Testis (tissue), 3 donors: ENCODE data around the gene GRM7. TPM values are rescaled to one million over a fixed set of nuclear protein-coding genes. Genes with fewer than 3 reads are reported as not detected.

Experiments used
- DNase-seq: peaks from one replicate; pipeline ENCODE4 v3.0.0-alpha.2; 2019
- H3K27ac ChIP-seq, 2 donors: fragments of 200-600 bp; sonication (generic); one replicate each; pipeline ENCODE4 v1.5.1; 2019
- H3K27me3 ChIP-seq: fragments of 200-600 bp; sonication (generic); one replicate; pipeline ENCODE4 v1.5.1; 2019
- H3K36me3 ChIP-seq: fragments of 200-600 bp; sonication (generic); one replicate; pipeline ENCODE4 v1.5.1; 2017; ENCODE audit warnings: low read depth; ENCODE audit errors: missing control alignments
- H3K4me1 ChIP-seq: fragments of 200-600 bp; sonication (generic); one replicate; pipeline ENCODE4 v1.5.1; 2019
- H3K4me3 ChIP-seq, 2 donors: fragments of 200-600 bp; sonication (generic); one replicate each; pipeline ENCODE4 v1.5.1; 2017 to 2019
- H3K9me3 ChIP-seq: fragments of 200-600 bp; sonication (generic); one replicate; pipeline ENCODE4 v1.5.1; 2017
- POLR2A ChIP-seq: fragments of 450-650 bp; IDR thresholded peaks from one replicate; pipeline ENCODE4 v1.6.1; 2017; ENCODE audit warnings: antibody characterized with exemption, mild to moderate bottlenecking, moderate library complexity
- WGBS, 2 donors: methylation state at CpG; one replicate each; pipeline ENCODE4 v1.1.5; 2018; 5-methylcytosine and 5-hydroxymethylcytosine counted together
- intact Hi-C: fragments of 100-400 bp; cut with DNase I; formaldehyde crosslinking; loops from one replicate; pipeline ENCODE4 v1.15.1; 2023; ENCODE audit warnings: low total_unique reads
- polyA plus RNA-seq: library from polyadenylated mRNA; stranded (reverse); fragments of 350-450 nt; fragmentation: Illumina TruSeq; extraction: RNeasy Lipid Tissue Mini Kit (QIAGEN cat#74804); gene quantifications from one replicate; pipeline ENCODE4 v1.2.3, GENCODE V29; 2014; ENCODE audit warnings: low read depth, low replicate concordance; ENCODE audit not compliant: insufficient read depth
- total RNA-seq, 2 donors: library from RNA; depleted of rRNA; stranded (reverse); fragments of >200 nt; gene quantifications; one replicate each; pipeline ENCODE4 v1.2.3, GENCODE V29; 2016
- TF ChIP-seq, protein P1 (sequence below), 3 experiments: fragments of 450-650 bp in 2 of 3; fragments of 200-600 bp in 1 of 3; sonication (generic) in 1 of 3; IDR thresholded peaks; one replicate each; pipeline ENCODE4 v1.5.1; 2016 to 2019; ENCODE audit warnings: antibody characterized with exemption in 3 of 3, mild to moderate bottlenecking in 2 of 3, moderate library complexity in 1 of 3

Gene GRM7
- total and polyA plus RNA-seq, 3 donors from 2014 or later = 2.0 to 3.2 (median 2.7) TPM

DNA sequence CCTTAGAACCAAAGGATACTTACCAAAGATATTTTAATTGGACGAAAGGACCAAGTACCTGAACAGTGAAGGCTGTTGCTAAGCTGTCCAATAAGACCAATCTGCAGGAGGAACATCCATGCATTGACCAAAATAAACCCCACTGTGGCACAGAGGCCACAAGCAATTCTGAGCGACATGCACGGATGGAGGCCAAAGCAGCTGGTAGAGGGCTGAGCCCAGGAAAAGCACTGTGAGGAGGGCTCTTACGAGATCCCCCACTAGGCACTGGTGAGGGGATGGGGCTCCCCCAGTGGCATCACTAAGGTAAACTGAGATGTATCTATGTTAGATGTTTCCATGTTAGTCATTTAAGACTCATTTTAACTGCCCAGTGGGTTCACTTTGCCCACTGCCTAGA is 920.5 kb downstream of the GRM7 start:
- WGBS, 2 donors = 70 to 94% methylated on average over 4 of the region's 4 CpGs
- no peak overlapping the region for H3K27ac ChIP-seq
- no peaks in the 10 kb centered on the region for H3K9me3 ChIP-seq
- no peaks in the 10 kb centered on the region for H3K27me3 ChIP-seq
- no peaks in the 10 kb centered on the region for H3K36me3 ChIP-seq
- intact Hi-C loops = no loop called here
- H3K4me1 ChIP-seq = no peaks in the 10 kb centered on the region
- no peak for DNase-seq
- no peak overlapping the region for H3K4me3 ChIP-seq
- TF ChIP-seq, protein P1, sequence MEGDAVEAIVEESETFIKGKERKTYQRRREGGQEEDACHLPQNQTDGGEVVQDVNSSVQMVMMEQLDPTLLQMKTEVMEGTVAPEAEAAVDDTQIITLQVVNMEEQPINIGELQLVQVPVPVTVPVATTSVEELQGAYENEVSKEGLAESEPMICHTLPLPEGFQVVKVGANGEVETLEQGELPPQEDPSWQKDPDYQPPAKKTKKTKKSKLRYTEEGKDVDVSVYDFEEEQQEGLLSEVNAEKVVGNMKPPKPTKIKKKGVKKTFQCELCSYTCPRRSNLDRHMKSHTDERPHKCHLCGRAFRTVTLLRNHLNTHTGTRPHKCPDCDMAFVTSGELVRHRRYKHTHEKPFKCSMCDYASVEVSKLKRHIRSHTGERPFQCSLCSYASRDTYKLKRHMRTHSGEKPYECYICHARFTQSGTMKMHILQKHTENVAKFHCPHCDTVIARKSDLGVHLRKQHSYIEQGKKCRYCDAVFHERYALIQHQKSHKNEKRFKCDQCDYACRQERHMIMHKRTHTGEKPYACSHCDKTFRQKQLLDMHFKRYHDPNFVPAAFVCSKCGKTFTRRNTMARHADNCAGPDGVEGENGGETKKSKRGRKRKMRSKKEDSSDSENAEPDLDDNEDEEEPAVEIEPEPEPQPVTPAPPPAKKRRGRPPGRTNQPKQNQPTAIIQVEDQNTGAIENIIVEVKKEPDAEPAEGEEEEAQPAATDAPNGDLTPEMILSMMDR (IDR thresholded peaks at IDR 0.05) = no peak
- no peak for TF ChIP-seq POLR2A

DNA sequence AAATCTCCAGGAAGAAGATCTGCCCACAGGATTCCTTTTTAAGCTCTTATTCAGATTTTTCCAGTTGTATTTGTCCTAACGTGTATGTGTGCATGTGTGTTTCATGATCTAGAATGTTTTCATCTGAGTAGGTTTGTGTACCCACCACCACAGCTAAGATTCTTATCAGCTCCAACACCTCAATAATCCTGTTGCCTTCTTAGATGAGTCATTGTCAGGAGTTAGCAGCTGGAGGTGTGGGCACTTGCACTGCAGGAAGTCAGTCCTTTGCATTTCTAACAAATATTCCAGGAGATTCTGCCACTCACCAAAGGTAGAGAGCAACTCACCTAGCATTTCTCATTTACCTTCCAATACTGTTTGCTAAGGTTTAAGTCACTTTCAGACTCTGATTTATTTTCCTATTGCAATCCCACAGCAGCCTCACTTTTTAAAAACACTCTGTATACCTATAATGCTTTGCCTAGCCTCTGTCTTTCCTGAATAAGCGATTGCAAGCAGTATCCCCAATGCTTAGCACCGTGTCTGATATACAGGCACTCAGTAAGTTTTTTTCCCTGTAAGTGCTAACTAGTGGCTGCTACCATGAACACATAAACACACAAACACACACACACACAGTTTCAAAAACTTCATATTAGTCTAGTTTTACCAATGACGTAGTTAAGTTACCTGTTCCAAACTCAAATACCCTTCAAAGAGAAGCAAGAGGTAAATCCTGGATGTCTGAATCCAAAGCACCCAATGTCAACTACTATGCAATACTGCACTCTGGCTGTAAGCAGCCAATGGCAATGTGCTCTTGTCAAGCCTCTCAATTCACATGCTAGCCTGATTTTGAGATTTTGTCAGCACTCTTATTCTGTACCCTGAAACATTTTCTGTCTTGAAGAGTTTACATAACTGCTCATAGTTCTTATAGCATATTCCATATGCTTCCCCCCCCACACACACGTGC is 927.2 kb downstream of the GRM7 start:
- no peak for DNase-seq
- 65 to 72% methylated on average over 5 of the region's 5 CpGs for WGBS, 2 donors
- no peaks in the 10 kb centered on the region for H3K4me1 ChIP-seq
- no peaks in the 10 kb centered on the region for H3K36me3 ChIP-seq
- H3K4me3 ChIP-seq = no peak overlapping the region
- no peak overlapping the region for H3K27ac ChIP-seq
- no peaks in the 10 kb centered on the region for H3K27me3 ChIP-seq
- intact Hi-C loops = no loop called here
- no peaks in the 10 kb centered on the region for H3K9me3 ChIP-seq
- TF ChIP-seq POLR2A = no peak
- TF ChIP-seq, protein P1 (IDR thresholded peaks at IDR 0.05) = no peak

DNA sequence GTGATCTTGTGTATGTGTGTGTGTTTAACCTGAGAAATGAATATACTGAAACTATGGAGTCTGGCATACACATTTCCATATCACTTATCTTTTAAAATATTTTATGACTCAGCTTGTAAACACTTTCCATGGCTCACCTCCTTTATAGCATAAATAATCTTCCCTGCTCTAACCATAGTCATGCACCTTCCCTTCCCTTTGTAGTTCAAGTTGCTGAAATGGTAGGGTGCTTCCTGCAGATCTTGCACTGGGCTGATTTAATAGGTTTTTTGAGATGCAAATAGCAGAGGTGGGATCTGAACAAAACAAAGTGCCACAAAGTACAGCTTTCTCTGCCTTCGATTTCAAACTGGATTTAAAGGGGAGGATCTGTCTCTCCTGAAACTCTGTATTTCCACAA is 928.0 kb downstream of the GRM7 start:
- TF ChIP-seq, protein P1 (IDR thresholded peaks at IDR 0.05) = no peak
- TF ChIP-seq POLR2A = no peak
- Histone ChIP-seq H3K36me3 (no peaks in the 10 kb centered on the region), H3K9me3 (no peaks in the 10 kb centered on the region), H3K27ac (no peak overlapping the region), H3K27me3 (no peaks in the 10 kb centered on the region), H3K4me3 (no peak overlapping the region), H3K4me1 (no peaks in the 10 kb centered on the region)
- WGBS, 2 donors = 44 to 45% methylated on average over 1 of the region's 1 CpG
- DNase-seq = no peak
- intact Hi-C loops = no loop called here

DNA sequence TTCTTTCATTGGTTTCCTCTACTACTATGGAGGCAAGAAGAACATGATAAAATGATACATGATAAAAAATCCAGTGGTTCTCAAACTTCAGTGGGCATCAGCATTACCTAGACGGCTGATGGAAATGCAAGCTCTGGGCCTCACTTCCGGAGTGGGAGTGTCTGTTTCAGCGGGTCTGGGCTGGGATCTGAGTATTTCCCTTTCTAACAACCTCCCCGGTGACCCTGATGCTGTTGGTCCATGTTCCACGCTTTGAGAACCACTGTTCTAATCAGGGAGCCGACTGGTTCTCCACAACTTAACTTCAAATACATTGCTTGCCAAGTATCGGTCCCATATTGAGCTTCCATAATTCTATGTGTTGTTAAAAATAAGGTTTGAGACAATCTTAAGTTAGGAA is 928.4 kb downstream of the GRM7 start:
- Histone ChIP-seq H3K27me3 (no peaks in the 10 kb centered on the region), H3K36me3 (no peaks in the 10 kb centered on the region), H3K4me3 (no peak overlapping the region), H3K27ac (no peak overlapping the region), H3K9me3 (no peaks in the 10 kb centered on the region), H3K4me1 (no peaks in the 10 kb centered on the region)
- 63 to 78% methylated on average over 7 of the region's 7 CpGs for WGBS, 2 donors
- intact Hi-C loops = no loop called here
- TF ChIP-seq, protein P1 (IDR thresholded peaks at IDR 0.05) = no peak
- no peak for TF ChIP-seq POLR2A
- DNase-seq = no peak

DNA sequence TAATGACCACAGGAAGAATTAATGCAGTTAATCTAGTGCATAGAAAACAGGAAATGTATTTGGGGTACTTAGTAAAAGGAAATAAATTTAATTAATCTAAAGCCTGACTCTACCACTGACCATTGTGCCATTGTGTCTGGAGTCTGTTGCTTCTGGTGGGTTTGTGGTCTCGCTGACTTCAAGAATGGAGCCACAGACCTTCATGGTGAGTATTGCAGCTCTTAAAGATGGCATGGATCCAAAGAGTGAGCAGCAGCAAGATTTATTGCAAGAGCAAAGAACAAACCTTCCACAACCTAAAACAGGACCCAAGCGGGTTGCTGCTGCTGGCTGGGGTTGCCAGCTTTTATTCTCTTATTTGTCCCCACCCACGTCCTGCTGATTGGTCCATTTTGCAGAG is 929.2 kb downstream of the GRM7 start:
- intact Hi-C loops = no loop called here
- 81 to 84% methylated on average over 3 of the region's 3 CpGs for WGBS, 2 donors
- TF ChIP-seq POLR2A = no peak
- TF ChIP-seq, protein P1 (IDR thresholded peaks at IDR 0.05) = no peak
- no peaks in the 10 kb centered on the region for H3K36me3 ChIP-seq
- no peak overlapping the region for H3K27ac ChIP-seq
- H3K4me3 ChIP-seq = no peak overlapping the region
- H3K27me3 ChIP-seq = no peaks in the 10 kb centered on the region
- no peaks in the 10 kb centered on the region for H3K4me1 ChIP-seq
- no peak for DNase-seq
- no peaks in the 10 kb centered on the region for H3K9me3 ChIP-seq
